Activated T-cell treated with anti-CD3 and anti-CD28 coated beads, Interleukin-2, amount 50 U/mL, for 4 hours (primary cell): ENCODE data around the gene FNDC10. TPM values are rescaled to one million over a fixed set of nuclear protein-coding genes. Genes with fewer than 3 reads are reported as not detected.

ENCODE experiments used
- total RNA-seq, 3 donors: library from RNA; stranded (reverse); gene quantifications; one replicate each; pipeline ENCODE4 v1.2.1, GENCODE V29; 2021

FNDC10 gene
- total RNA-seq, 3 donors from 2014 or later, result 3.0 to 4.8 (median 3.8) TPM

Other genes starting within 250 kb of the FNDC10 start
- gene MXRA8, start 241.6 kb downstream of the FNDC10 start, total RNA-seq, result under 1 TPM; 0.41 to 0.53 (median 0.47) TPM
- gene AURKAIP1, start 224.9 kb downstream of the FNDC10 start, total RNA-seq, result 100 to 1,000 TPM; 218 to 244 (median 220) TPM
- 100 to 1,000 TPM; 112 to 127 (median 118) TPM for gene CCNL2, start 200.8 kb downstream of the FNDC10 start, total RNA-seq
- 100 to 1,000 TPM; 254 to 300 (median 271) TPM for gene MRPL20, start 192.8 kb downstream of the FNDC10 start, total RNA-seq
- under 1 TPM in 1 of 3 donors, not detected in 2; 0.15 TPM for gene ANKRD65, start 178.9 kb downstream of the FNDC10 start, total RNA-seq
- gene VWA1, start 164.4 kb downstream of the FNDC10 start, total RNA-seq, result under 1 TPM; 0.18 to 0.58 (median 0.19) TPM
- gene ATAD3C, start 150.4 kb downstream of the FNDC10 start, total RNA-seq, result 1 to 10 TPM in 1 of 3 donors, under 1 TPM in 2; 0.33 to 1.1 (median 0.74) TPM
- 100 to 1,000 TPM; 193 to 208 (median 194) TPM for gene ATAD3B, start 128.4 kb downstream of the FNDC10 start, total RNA-seq
- gene ATAD3A, start 88.0 kb downstream of the FNDC10 start, total RNA-seq, result 100 to 1,000 TPM; 151 to 180 (median 154) TPM
- gene TMEM240, start 59.5 kb downstream of the FNDC10 start, total RNA-seq, result under 1 TPM in 2 of 3 donors, not detected in 1; 0.46 to 0.63 TPM
- 100 to 1,000 TPM; 142 to 170 (median 148) TPM for gene SSU72, start 25.3 kb downstream of the FNDC10 start, total RNA-seq
- gene MIB2, start 15.4 kb upstream of the FNDC10 start, total RNA-seq, result 10 to 100 TPM; 37.4 to 40.3 (median 37.7) TPM
- 1 to 10 TPM in 2 of 3 donors, under 1 TPM in 1; 0.98 to 1.3 (median 1.0) TPM for gene MMP23B, start 32.0 kb upstream of the FNDC10 start, total RNA-seq
- 10 to 100 TPM; 39.2 to 45.9 (median 43.0) TPM for gene CDK11B, start 58.9 kb upstream of the FNDC10 start, total RNA-seq
- gene SLC35E2B, start 92.7 kb upstream of the FNDC10 start, total RNA-seq, result 10 to 100 TPM; 14.8 to 27.2 (median 20.2) TPM
- 100 to 1,000 TPM in 2 of 3 donors, 10 to 100 TPM in 1; 90.1 to 143 (median 126) TPM for gene CDK11A, start 124.2 kb upstream of the FNDC10 start, total RNA-seq
- gene NADK, start 178.3 kb upstream of the FNDC10 start, total RNA-seq, result 100 to 1,000 TPM in 2 of 3 donors, 10 to 100 TPM in 1; 98.7 to 108 (median 106) TPM